HUES48 (cell line): ENCODE data around the gene PALB2.
A peak's percentile ranks its signal among the peaks of the same experiment; 100 is the strongest.

ENCODE experiments used
- H3K27ac ChIP-seq: one replicate; pipeline ENCODE4 v1.7.0; 2013; ENCODE audit warnings: low read depth, low read length, inconsistent platforms
- H3K27me3 ChIP-seq: 2 replicates; pipeline ENCODE4 v1.6.1; 2013; ENCODE audit warnings: mild to moderate bottlenecking, low read length; ENCODE audit not compliant: control insufficient read depth, insufficient read depth
- H3K36me3 ChIP-seq: 2 replicates; pipeline ENCODE4 v1.6.1; 2013; ENCODE audit warnings: low read length; ENCODE audit not compliant: control insufficient read depth, insufficient read depth
- H3K4me1 ChIP-seq: 2 replicates; pipeline ENCODE4 v1.6.1; 2013; ENCODE audit warnings: mild to moderate bottlenecking, low read length; ENCODE audit not compliant: control insufficient read depth, insufficient read depth
- H3K4me3 ChIP-seq: 2 replicates; pipeline ENCODE4 v1.5.1; 2013; ENCODE audit warnings: mild to moderate bottlenecking, low read depth, low read length
- H3K9ac ChIP-seq: 2 replicates; pipeline ENCODE4 v1.6.1; 2013; ENCODE audit warnings: mild to moderate bottlenecking, low read depth, low read length, moderate library complexity
- H3K9me3 ChIP-seq: 2 replicates; pipeline ENCODE4 v1.6.1; 2013; ENCODE audit warnings: low read length; ENCODE audit not compliant: control insufficient read depth, insufficient read depth

PALB2 gene

GRCh38 chr16:23563186-23563585, 77.9 kb downstream of the PALB2 start:
- peaks cover 91% of the 10 kb centered on the region for H3K36me3 ChIP-seq
- no peaks in the 10 kb centered on the region for H3K4me1 ChIP-seq
- no peak overlapping the region for H3K9ac ChIP-seq
- no peak overlapping the region for H3K4me3 ChIP-seq
- H3K27ac ChIP-seq, result no peak overlapping the region
- H3K27me3 ChIP-seq, result no peaks in the 10 kb centered on the region
- no peaks in the 10 kb centered on the region for H3K9me3 ChIP-seq

GRCh38 chr16:23562505-23562904, 78.6 kb downstream of the PALB2 start:
- no peak overlapping the region for H3K9ac ChIP-seq
- peaks cover 85% of the 10 kb centered on the region for H3K36me3 ChIP-seq
- no peaks in the 10 kb centered on the region for H3K9me3 ChIP-seq
- no peaks in the 10 kb centered on the region for H3K4me1 ChIP-seq
- no peak overlapping the region for H3K27ac ChIP-seq
- no peaks in the 10 kb centered on the region for H3K27me3 ChIP-seq
- H3K4me3 ChIP-seq, result no peak overlapping the region

DNA sequence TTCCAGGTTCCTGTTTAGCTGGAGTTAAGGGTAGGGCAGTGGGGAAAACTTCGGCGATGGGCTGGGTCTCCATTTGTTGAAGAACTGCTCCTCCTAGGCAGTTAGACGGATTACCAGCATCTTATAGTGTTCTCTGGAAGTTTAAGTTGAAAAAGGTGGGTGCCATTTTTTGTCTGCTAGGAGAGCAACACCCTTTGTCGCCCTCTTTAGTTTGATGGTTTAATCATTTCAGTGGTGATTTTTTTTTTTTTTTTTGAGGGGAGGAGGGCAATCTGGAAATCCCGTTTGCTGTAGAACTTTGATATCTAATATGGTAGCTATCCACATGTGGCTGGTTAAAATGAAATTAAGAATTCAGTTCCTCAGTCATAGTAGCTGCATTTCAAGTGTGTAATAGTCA, 79.5 kb downstream of the PALB2 start:
- Histone ChIP-seq H3K36me3 (peaks cover 75% of the 10 kb centered on the region), H3K27ac (no peak overlapping the region)

DNA sequence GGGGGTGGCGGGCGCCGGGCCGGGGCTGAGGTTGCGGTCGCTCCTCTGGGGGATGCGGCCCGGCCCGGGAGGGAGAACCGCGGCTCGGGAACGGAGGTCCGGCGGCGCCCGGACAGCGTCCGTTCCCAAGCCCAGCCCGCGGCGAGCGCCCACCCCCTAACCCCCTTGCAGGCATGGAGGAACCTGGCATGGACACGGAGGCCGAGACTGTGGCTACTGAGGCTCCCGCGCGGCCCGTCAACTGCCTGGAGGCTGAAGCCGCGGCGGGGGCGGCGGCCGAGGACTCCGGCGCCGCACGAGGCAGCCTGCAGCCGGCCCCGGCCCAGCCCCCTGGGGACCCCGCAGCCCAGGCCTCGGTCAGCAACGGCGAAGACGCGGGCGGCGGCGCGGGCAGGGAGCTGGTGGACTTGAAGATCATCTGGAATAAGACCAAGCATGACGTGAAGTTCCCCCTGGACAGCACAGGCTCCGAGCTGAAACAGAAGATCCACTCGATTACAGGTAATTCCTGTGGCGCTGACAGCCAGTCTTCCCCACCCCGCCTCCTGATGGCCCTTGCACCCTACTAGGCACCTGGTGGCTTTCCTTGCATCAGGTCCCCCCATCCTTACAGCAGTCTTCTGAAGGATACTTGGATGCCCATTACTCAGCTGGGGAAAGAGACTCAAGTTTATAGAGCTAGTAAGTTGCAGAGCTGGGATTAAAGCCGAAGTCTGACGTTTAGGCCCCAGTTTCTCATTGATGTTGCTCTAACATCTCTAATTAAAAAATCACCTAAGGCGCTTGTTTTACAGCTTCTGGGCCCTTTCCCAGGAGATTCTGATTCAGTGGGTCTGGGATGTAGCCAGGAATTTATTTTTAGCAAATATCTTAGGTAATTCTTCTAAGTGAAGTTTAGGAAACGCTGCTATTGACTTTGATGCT, 83.1 kb downstream of the PALB2 start:
- H3K36me3 ChIP-seq, result peaks cover 46% of the 10 kb centered on the region
- H3K9me3 ChIP-seq, result no peaks in the 10 kb centered on the region
- H3K27ac ChIP-seq, result peak overlapping the region; percentile 96

More for the DNA sequence above, 79.5 kb downstream of the PALB2 start:
- Histone ChIP-seq H3K9me3 (no peaks in the 10 kb centered on the region), H3K9ac (no peak overlapping the region), H3K4me1 (no peaks in the 10 kb centered on the region), H3K27me3 (no peaks in the 10 kb centered on the region), H3K4me3 (no peak overlapping the region)

DNA sequence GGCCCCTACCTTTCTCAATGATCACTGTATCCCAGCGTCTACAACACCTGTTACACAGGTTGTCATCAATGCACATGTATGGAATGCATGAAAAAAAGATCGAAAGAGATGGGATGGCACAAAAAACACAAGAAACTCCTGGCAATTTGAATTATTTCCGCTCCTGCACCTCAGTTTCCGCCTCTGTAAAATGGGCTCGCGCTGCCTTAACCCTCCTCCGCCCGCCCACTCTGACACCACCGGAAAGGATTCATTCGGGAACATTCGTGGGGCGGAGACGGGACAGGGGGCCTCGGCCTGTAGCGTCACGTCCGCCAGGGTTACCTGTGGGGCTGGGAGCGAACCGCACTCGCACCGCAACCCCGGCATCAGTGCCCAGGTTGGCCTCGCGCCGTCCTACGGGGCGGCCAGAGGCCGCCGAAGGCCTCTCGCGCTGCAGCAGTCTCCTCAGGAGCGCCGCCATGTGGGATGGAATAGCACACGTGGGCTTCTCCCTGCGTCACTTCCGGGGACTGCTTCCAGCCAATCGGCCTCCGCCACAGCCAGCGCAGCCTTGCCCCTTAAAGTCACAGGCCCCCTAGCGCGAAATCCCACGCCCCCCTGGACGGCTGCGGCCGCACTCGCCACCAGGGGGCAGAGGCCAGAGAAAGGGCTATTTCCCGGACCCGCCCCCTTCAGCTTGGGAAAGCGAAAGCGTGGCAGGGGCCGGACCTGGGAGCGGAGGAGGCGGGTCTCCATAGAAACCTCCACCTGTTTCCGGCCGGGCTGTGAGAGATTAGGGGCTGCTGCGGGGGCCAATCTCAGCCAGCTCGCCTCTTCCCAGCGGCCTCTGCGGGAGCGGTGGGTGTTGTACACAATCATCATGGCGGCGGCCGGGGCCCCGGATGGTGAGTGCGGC, 84.0 kb downstream of the PALB2 start, which contains the start of the genes EARS2 and UBFD1:
EARS2 (minus strand) TSS at position 470 of the 898 bp plus-strand sequence; CDS start at position 463, 7 bp downstream.
UBFD1 (plus strand) TSS at position 847 of the 898 bp plus-strand sequence; CDS start at position 863, 16 bp downstream.
- no peaks in the 10 kb centered on the region for H3K27me3 ChIP-seq
- H3K4me3 ChIP-seq, result peak within 1 kb of the TSS; percentile 80
- H3K36me3 ChIP-seq, result peaks cover 46% of the 10 kb centered on the region
- H3K27ac ChIP-seq, result peak within 1 kb of the TSS; percentile 96
- H3K9me3 ChIP-seq, result no peaks in the 10 kb centered on the region
- H3K4me1 ChIP-seq, result no peaks in the 10 kb centered on the region
- peak within 1 kb of the TSS; percentile 92 for H3K9ac ChIP-seq

More for the DNA sequence above, 83.1 kb downstream of the PALB2 start:
- Histone ChIP-seq H3K27me3 (no peaks in the 10 kb centered on the region), H3K4me1 (no peaks in the 10 kb centered on the region), H3K9ac (peak overlapping the region; percentile 86), H3K4me3 (peak overlapping the region; percentile 80)

- no peaks in the 10 kb centered on the region for H3K9me3 ChIP-seq
- no peaks in the 10 kb centered on the region for H3K27me3 ChIP-seq
- H3K9ac ChIP-seq, result no peak overlapping the region
- H3K27ac ChIP-seq, result no peak overlapping the region
- peaks cover 44% of the 10 kb centered on the region for H3K36me3 ChIP-seq
- H3K4me3 ChIP-seq, result no peak overlapping the region
- H3K4me1 ChIP-seq, result no peaks in the 10 kb centered on the region
Measured at GRCh38 chr16:23554536-23554935, 86.6 kb downstream of the PALB2 start.
